HG02970 (cell line): Measurements from ENCODE around the gene NLRP14.

Experiments
- ATAC-seq: cut with Tn5 transposase; IDR thresholded peaks from one replicate; pipeline ENCODE4 v1.9.1; 2021; ENCODE audit warnings: mild to moderate bottlenecking, moderate library complexity, moderate number of reproducible peaks; ENCODE audit not compliant: unreplicated experiment, low FRiP score

NLRP14 gene

DNA sequence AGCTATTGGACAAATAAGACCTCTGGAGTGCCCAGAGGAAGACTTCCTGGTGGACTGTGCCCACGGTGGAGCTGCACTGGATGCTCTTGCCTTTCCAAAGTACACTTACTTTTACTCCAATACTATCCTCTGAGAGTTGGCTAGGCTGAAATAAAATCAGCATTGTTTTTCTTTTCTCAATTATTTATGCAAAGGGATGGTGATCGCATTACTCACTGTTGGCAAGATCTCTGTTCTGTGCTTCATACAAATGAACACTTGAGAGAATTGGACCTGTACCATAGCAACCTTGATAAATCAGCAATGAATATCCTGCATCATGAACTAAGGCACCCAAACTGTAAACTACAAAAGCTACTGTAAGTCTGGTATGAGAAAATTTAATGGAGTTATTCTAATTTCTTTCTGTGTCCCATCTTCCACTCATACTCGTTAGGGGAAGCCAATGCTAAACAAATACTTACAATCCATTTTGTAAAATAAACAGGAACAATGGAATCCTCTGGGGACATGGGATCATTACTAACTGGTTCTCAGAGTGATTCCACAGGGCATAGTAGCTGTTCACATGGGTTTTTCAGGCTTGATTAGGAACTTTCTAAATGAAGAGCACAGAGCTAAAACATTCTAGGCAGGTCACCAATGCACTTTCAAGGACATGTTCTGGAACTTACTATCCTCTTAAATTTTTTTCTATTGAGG lies 26.3 kb downstream of the NLRP14 start:
- ATAC-seq, result no peak

DNA sequence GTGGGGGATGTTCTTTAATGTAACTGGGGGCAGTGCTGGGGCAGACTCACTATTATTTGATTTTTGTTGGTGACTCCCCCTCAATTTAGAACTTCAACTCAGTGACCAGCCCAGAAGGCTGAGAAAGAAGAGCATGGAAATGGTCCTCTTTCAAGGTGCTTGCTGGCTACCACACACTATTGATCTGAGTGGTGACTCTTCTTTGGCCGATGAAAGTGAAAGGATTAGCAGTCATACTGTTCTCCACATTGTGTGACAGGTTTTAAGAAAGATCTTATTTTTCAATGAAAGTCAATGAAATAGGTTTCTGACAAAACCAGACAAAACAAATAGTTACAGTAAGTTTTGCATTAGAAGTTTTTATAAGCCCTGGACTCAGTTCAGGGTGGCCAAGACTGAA lies 29.9 kb downstream of the NLRP14 start:
- no peak for ATAC-seq

DNA sequence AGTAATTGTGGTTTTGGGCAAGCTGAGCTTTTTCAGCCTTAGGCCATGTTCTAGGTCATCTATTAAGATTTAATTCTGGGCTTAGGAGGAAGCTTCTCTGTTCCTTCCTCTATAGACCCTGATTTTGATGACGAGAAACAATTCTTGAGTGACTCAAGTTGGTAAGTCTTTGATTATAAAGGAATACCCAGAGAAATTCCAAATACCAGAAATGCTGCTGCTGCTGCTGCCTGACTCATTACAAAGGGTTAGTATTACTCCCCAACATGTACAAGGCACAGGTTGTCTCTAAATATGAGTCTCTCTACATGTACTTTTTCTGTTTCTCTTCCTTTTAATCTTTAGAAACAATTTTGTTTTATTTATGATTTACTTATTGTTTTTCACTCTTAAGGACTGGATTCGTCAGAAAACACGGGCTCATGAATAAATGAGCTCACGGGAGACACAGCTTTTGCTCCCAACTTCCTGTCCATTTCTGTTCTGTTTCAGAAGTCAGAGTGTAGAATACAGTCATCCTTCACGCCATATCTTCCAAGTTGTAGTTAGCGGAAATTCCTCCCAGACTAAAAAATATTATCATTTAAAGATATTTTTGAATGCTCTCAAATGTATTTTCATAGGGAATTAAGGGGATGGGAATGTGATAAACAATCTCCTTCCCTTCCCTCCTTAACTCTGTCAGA lies 36.7 kb downstream of the NLRP14 start:
- ATAC-seq, result no peak

DNA sequence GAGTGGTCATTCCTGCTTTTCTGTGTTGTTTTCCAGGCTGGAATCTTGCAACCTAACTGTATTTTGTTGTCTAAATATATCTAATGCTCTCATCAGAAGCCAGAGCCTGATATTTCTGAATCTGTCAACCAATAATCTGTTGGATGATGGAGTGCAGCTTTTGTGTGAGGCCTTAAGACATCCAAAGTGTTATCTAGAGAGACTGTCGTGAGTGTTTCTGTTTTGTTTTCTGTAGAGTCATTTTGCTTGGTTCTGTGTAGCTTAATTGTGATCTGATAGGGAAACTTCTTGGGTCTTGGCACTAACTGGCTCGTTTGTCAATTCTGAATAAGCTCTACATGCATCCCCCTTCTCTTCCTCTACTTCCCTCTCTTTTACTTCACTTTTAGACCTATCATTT lies 37.4 kb downstream of the NLRP14 start:
- ATAC-seq, result no peak

DNA sequence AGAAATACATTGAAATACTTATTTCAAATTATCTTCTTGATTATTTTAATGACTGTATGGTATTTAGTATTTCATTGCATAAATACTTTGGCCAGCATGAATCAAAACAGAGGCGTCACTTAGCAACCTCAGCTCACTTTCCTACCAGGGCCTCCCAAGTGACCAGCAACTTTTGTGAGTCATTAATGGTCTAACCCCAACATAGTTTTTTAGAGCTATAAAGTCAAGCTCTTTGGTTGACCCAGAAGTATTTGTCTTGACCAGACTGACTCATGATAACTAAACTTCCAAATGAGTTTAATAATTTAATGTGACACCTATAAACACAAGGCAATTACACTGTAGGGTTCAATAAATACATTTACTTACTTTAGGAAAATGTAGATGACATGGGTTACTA lies 40.6 kb downstream of the NLRP14 start:
- no peak for ATAC-seq

DNA sequence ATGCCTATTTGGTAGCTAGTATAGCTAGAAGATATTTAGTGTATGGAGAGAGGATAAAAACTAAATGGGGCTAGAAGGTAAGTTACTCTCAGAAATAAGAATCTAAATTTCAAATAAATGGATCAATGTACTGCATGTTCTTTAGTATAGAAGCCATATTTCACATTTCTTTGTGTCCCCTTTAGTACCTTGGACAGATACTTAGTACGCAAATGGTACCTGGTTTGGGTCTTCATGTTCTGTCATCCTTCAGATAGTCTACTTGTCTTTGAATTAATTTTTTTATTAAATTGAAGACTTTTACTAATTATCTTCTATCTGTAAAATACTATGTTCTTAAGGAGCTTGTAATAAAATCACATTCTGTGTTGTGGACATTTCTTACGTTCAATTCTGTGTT lies 42.3 kb downstream of the NLRP14 start:
- no peak for ATAC-seq

DNA sequence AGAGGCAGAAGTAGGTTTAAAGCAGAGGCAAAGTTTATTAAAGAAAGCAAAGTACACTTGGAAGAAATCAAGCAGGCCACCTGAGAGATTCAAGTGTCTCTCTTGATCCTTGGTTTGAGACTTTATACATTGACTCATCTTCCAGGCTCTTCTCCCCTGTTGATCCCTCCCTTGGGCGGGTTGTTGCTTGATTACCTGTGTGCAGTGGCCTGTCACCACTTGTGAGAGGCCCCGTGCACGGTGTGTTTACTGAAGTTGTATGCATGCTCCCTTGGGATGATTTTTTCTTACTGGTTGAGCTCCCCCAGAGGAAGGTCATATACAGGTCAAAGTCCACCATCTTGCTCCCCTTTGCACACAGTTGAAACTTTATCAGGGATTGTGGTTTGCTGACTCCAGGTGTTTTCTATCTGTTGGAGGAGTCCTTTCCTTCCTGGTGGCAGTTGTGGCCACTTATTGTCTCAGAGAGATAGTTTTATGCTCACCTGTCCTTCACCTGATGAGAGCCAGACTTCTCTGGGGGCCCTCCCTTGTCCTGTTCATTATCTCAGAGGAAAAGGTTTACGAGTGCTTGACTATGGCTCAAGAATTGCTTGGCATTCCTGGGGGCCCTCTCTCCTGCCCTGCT lies 52.2 kb downstream of the NLRP14 start:
- no peak for ATAC-seq

DNA sequence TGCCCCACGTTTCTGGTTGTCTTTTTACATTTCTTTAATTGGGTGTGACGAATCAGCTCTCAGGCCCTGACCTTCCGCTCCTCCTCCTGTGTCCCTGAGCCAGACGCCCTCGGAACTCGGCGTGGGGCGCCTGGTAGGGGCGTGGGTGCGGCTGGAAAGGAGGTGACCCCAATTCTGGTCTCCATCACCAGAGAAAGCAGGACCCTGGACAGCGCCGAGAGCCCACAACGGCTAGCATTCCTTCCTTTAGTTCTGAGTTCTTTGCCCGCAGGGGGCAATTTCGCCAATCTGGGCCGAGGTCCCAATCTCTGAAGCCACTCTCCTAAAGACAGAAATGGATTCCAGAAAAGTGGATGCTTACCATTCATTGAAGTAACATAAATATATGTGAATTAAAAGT lies 56.8 kb downstream of the NLRP14 start:
- ATAC-seq, result no peak

DNA sequence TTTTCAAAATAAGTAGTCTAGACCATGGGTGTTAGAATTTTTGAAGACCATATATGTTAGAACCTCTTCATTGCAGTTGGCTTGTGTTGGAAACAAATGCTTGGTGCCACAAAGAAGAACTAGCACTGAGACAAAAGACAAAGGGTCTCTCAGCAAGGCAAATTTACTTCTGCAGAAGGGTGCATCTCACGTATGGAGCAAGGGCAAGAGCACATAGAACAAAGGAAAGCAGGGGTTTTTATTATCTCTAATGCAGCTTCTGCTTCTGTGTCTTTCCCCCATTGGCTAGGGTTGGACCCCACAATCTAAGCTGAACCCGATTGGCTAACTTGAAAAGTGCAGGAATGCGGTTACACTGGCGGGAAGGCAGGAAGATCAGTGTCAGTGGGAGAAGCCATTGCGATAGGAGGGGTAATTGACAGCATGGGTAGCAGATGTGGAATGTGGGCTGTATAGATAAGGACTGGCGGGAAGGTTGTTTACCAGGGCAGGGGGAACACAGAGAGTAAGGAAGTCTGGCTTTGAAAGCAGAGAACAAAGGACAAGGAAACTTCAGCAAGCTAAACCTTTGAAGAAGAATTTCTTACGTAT lies 59.4 kb downstream of the NLRP14 start:
- ATAC-seq, result no peak

DNA sequence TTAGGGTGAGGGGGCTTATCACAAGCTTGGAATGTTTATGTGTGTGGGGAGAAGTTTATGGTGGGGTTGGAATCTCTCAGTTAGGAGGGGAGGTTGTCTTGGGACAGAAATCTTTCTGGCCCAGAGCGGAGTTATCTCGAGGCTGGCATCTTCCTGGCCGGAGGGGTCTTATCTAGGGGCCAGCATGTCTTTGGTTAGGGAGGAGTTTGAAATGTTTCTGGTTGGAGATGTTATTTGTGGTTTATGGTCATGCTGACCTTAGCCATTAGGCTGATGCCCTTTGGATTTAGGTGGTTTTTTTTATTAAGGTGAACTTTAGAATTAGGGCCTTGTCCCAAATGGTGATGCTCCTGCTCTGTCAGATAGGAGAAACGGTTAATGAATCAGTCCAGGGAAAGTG lies 60.6 kb downstream of the NLRP14 start:
- ATAC-seq, result no peak

DNA sequence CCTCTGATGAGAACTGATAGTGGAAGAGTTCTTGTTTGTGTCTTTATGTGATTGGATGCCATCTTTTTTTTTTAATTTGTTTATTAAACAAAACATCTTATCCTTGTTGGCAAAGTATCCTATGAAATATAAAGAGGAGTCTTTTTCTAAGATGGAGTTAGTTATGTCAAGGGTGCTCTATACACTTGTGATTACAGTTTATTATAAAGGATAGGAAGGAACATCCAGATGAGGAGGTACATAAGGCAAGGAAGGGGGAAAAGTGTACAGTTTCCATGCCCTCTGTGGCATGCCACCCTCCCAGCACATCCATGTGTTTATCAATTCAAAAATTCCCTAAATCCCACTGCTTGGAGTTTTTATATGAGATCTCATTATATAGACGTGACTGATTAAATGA lies 61.2 kb downstream of the NLRP14 start:
- no peak for ATAC-seq

DNA sequence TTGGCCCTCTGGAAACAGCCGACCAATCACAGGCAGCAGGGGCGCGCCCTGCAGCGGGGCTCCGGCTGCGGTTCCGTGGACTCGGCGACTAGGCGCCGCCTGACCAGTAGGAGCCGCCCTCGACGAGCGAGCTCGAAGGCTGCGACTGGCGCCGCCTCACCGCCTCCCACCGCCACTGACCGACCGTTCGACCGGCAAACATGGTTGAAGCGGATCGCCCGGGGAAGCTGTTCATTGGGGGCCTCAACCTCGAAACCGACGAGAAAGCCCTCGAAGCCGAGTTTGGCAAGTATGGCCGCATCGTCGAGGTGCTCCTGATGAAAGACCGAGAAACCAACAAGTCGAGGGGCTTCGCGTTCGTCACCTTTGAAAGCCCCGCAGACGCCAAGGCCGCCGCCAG lies 68.6 kb downstream of the NLRP14 start, which contains the start of gene RBMXL2:
Gene RBMXL2, plus strand, starts transcription at position 78 of the 400 bp plus-strand sequence. Its CDS starts 123 bp downstream, at position 201.
- ATAC-seq, result no peak

DNA sequence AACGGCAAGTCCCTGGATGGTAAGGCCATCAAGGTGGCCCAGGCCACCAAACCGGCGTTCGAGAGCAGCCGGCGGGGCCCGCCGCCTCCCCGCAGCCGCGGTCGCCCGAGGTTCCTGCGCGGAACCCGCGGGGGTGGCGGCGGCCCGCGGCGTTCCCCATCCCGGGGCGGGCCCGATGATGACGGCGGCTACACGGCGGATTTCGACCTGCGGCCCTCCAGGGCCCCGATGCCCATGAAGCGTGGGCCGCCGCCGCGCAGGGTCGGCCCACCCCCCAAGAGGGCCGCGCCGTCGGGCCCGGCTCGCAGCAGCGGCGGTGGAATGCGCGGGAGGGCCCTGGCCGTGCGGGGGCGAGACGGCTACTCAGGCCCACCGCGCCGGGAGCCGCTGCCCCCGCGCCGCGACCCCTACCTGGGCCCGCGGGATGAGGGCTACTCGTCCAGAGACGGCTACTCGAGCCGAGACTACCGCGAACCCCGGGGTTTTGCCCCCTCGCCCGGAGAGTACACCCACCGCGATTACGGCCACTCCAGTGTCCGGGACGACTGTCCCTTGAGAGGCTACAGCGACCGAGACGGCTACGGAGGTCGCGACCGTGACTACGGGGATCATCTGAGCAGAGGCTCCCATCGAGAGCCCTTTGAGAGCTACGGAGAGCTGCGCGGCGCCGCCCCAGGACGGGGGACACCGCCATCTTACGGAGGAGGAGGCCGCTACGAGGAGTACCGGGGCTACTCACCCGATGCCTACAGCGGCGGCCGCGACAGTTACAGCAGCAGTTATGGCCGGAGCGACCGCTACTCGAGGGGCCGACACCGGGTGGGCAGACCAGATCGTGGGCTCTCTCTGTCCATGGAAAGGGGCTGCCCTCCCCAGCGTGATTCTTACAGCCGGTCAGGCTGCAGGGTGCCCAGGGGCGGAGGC lies 69.3 kb downstream of the NLRP14 start:
- ATAC-seq, result no peak

DNA sequence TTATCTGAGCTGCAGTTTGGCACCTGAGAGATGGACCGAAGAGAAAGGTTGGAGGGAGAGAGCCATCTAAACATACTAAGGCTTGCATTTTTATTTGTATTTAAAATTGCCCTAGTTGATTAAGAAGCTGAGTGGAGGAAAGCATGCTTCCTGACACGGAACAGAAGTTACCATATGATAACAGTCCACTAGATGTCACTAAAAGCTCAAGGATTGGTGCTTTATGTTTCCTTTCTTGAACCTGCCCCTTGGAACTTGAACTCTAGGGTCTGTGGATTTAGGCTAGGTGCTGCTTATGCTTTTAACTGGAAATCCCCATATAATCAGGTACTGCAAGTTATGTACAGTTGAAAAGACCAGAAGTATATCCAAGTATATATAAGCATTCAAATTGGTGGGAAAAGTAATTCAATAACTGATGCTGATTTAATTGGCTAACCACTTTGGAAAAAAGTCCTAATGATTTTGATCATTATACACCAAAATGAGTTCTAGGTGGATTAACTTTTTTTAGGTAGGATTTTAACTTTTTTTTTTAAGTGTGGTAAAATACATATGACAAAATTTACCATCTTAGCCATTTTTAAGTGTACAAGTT lies 78.1 kb downstream of the NLRP14 start:
- peak; percentile 69 for ATAC-seq

DNA sequence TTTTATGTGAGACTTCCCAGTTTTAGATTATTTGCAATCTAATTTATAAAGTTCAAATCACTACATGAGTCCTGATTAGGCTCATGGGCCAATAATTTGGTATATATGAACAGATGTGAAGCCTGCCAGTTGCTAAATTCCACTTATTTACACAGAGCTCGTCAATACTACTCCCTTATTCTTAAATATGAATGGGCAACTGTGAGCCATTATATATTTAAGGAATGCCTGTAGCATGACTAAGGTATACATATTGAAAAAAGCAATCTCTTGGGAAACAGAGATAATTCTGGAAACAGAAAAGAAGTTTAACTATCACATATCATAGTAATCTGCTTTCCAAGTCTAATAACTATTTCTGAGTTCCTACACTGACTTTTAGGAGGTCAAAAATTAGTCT lies 95.5 kb downstream of the NLRP14 start:
- no peak for ATAC-seq

DNA sequence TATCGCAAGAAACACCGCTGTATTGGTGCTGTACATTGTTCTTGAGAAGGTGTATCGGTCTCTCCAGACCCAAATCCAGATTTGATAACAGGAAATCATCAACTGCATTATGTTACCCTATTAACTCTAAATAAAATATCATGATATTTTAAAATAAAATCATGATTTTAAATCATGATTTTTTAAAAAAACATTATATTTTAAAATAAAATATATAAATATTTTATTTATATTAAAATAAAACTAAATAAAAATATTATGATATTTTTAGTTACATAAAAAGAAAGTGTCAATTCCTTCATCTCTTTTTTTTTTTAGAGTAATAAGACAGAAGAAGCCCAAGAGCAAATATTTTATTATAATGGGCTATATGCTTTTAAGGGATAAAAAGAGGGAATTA lies 96.1 kb downstream of the NLRP14 start:
- ATAC-seq, result no peak
